Measurements from ENCODE around the gene ORMDL3.

ORMDL3 gene

DNA sequence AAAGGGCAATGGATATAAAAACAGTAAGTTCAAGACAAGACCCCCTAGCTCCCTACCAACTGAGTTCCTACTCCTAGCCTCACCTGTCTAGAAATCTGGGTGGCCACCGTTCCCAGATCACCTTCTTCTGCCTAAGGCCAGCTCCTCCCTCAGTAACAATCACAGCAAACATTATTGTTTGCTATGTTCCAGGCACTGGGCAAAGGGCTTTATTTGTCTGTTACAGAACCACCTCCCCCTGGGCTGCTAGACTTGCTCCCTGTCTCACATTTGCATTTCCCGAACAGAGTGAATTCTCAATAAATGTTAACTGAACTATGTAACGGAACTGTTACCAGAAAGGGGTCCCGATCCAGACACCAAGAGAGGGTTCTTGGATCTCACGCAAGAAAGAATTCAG is 6.9 kb upstream of the ORMDL3 start:
- TF ChIP-seq, protein P1, sequence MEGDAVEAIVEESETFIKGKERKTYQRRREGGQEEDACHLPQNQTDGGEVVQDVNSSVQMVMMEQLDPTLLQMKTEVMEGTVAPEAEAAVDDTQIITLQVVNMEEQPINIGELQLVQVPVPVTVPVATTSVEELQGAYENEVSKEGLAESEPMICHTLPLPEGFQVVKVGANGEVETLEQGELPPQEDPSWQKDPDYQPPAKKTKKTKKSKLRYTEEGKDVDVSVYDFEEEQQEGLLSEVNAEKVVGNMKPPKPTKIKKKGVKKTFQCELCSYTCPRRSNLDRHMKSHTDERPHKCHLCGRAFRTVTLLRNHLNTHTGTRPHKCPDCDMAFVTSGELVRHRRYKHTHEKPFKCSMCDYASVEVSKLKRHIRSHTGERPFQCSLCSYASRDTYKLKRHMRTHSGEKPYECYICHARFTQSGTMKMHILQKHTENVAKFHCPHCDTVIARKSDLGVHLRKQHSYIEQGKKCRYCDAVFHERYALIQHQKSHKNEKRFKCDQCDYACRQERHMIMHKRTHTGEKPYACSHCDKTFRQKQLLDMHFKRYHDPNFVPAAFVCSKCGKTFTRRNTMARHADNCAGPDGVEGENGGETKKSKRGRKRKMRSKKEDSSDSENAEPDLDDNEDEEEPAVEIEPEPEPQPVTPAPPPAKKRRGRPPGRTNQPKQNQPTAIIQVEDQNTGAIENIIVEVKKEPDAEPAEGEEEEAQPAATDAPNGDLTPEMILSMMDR (IDR thresholded peaks at IDR 0.05; ENCODE audit: low read depth, low read length, missing control alignments) = no peak
- DNase-seq (ENCODE audit: low read depth) = no peak
- no peak overlapping the region for H3K4me3 ChIP-seq (ENCODE audit: low read depth, low read length)
- in situ Hi-C loops (cut with HindIII; ENCODE audit: low sequenced_read_pairs) = no loop called here

DNA sequence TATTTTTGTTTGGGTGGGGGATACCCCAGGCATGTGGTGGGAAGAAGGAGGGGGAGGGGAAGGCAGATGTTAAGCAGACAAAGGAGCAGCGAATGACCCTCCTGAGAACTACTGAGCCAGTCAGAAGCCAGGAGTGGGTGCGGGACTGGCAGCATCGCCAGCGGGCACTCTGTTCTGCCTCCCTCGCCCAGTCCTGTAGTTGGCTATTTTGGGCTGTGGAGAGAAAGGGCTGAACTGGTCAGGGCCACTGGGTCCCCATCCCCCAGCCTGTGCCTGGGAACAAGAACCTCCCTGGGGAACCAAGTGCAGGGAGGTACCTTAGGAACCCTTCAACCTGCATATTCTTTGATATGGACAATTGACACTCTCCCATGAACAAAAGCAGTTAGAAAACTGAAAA is 6.5 kb upstream of the ORMDL3 start:
- H3K4me3 ChIP-seq (ENCODE audit: low read depth, low read length) = no peak overlapping the region
- in situ Hi-C loops (cut with HindIII; ENCODE audit: low sequenced_read_pairs) = no loop called here
- no peak for DNase-seq (ENCODE audit: low read depth)
- TF ChIP-seq, protein P1 (IDR thresholded peaks at IDR 0.05; ENCODE audit: low read depth, low read length, missing control alignments) = no peak

DNA sequence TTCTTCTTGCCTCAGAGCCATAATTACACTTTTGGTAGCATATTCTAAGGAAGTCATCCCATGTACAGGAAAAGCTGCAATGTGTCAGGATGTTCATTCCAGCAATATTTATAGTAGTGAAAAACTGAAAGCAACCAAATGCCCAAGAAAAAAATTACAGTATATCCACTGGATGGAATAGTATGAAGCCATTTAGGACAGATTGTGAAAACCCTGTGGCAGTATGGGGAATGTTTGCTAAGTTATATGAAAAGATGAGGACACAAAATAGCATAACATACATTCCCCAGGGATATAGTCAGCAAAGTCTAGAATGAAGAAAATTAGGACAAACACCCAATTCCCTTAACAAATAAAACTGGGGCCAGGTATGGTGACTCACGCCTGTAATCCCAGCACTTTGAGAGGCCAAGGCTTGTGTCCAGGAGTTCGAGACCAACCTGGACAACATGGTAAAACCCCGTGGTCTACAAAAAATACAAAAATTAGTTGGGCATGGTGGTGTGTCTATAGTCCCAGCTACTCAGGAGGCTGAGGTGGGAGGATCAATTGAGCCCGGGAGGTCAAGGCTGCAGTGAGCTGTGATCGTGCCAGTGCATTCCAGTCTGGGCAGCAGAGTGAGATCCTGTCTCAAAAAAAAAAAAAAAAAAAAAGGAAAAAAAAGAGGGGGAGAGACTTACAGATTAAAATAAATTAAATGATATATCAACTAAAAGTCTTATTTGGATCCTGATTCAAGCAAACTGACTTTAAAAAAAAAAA is 2.4 kb upstream of the ORMDL3 start:
- TF ChIP-seq, protein P1 (IDR thresholded peaks at IDR 0.05; ENCODE audit: low read depth, low read length, missing control alignments) = no peak
- in situ Hi-C loops (cut with HindIII; ENCODE audit: low sequenced_read_pairs) = no loop called here
- no peak overlapping the region for H3K4me3 ChIP-seq (ENCODE audit: low read depth, low read length)
- DNase-seq (ENCODE audit: low read depth) = peak; percentile 59

DNA sequence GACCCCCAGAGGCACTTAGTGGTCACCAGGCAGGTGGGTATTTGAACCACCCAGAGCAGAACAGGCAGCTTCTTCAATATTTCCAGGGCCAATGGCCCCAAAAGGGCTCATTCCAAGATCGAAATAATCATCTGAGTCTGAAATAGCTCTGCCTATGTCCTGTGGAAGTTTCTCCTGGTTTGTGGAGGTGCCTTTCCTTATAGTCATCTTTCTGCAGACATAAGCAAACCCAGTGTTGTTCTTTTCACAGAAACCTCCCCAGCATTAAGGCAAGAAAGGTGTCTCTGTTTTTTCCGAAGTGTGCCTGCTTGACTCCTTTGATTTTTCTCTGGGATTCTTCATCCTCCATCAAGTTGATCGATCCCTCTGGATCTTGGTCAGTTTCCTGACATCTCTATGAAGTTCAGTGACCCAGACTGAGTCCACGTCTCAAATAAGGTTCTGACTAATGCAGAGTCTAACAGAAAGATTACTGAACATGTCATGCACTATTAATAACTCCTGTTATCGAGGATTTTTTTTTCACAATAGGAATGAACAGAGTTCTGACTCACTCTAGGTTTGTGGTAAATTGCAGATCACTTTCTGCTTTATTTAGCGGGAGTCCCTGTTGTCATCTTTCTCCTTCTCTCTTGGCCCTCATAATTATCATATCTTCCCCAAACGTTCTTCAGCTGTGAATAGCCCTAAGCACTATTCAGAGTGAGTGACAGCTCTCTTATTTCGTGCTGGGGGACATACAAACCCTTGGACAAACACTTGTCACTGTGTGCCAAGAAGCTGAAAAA is 1.7 kb upstream of the ORMDL3 start:
- peak; percentile 84 for DNase-seq (ENCODE audit: low read depth)
- in situ Hi-C loops (cut with HindIII; ENCODE audit: low sequenced_read_pairs) = no loop called here
- TF ChIP-seq, protein P1 (IDR thresholded peaks at IDR 0.05; ENCODE audit: low read depth, low read length, missing control alignments) = no peak
- no peak overlapping the region for H3K4me3 ChIP-seq (ENCODE audit: low read depth, low read length)

DNA sequence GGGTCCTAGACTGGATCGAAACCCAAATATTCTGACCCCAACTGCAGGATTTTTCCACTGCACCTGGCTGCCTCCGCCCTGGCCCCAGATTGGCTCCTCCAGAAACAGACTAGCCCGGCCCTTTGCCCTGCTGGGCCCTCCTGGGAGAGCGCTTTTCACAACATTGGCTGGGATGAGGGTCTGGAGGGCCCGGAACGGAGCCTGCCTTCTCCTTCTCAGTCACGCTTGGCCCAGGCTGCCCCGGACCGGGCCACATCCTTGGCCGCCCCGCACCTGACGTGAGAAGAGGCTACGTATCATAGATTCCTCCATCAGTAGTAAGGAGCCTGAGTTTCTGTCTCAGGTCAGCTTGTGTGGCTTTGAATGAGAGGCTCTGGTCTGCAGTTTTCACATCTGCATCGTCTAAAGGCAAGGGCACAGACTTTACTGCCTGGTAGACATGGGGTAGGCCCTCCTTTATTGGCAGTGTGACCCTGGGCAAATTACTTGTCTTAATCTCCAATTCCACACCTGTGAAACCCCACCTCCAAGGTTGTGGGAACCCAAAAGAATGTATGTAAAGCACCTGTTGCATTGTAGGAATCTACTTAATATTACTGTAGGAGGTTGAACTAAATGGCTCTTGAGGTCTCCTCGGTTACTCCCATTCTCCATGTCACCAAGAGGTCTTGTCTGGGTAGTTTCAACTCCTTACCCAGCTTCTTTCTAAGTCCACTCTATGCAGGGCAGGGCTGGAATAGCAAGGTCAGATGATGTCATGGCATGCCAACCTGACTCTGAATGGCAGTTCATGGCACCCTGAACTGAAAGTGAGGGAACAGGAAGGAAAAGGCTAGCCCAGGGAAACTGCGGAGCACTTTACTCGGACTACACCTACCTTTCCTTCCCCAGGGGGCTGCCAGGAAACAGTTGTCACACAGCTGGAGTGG is 792 bp upstream of the ORMDL3 start:
- TF ChIP-seq, protein P1 (IDR thresholded peaks at IDR 0.05; ENCODE audit: low read depth, low read length, missing control alignments) = no peak
- peak overlapping the region; percentile 78 for H3K4me3 ChIP-seq (ENCODE audit: low read depth, low read length)
- in situ Hi-C loops (cut with HindIII; ENCODE audit: low sequenced_read_pairs) = no loop called here
- DNase-seq (ENCODE audit: low read depth) = no peak

DNA sequence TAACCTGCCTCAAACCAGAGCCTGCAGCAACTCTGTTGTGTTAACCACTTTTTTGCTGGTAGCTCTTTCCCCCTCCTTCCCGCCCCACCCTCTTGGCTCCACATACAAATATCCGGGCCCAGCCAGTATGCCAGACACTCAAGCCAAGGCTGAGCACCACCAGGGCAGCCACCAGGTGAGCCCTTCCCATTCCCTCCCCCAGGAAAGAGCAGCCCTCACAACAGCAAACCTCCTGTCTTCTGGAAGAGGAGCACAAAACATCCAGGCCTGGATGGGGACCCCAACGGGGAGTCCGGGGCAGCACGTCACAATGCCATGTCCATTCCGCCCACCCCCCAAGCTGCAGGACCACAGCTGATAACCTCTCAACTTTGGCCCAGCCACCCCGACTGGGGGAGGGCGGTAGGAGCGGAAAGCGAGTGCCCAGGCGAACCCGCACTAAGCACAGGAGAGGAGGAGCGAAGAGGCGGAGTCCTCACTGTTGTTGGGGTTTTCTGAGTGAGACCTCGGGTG is 757 bp downstream of the ORMDL3 start:
- TF ChIP-seq, protein P1 (IDR thresholded peaks at IDR 0.05; ENCODE audit: low read depth, low read length, missing control alignments) = no peak
- no peak for DNase-seq (ENCODE audit: low read depth)
- in situ Hi-C loops (cut with HindIII; ENCODE audit: low sequenced_read_pairs) = no loop called here
- H3K4me3 ChIP-seq (ENCODE audit: low read depth, low read length) = peak overlapping the region; percentile 78
